ENCODE measurements around the gene TMEM92.

The TMEM92 gene

DNA sequence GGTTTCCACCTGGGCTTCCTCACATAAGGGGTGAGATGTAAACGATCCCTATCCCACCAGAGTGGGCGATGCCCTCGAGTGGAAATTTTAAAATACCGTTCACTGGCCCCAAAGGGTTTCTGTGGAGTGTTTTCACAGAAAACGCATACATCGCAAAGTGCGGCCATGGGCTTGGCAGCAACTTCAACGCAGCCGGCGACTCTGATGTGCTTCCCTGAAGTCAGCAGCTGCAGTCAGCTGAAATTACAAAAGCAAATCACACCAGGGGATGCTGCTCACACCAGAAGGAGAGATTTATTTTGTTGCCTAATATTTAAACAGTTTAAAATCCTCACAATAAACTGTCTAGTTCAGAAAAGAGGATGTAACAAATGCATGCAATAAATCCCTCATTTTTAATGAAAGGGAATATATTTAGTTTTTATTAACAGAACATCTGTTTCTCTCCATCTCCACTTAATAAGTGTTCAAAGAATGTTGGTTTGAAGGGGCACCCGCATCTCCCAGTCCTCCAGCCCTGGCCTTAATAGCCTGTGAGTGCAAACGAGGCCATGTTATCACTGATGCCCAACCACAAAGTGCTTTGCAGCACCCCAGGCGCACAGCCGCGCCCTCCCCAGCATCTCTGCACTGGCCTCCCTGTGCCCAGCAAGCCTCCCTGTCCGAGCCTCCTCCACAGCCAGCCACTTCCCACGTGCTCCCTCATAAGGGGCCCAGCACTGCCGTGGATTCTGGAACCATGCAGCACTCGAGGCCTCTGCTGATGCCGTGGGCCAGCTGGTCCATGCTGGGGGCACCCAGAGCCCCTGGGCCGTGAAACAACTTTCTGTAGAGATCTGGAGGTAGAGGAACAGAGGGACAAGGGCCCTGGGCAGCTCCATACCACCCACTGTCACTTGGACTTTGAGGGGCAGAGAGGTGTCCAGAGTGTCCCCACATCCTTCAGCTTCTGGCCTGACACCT is 54.4 kb downstream of the TMEM92 start:
- no peak for DNase-seq (ENCODE audit: low spot score)

- no peak for DNase-seq (ENCODE audit: low spot score)
These were observed 55.5 kb downstream of the TMEM92 start for GRCh38 chr17:50329716-50330115.

GRCh38 chr17:50330151-50330775 is 56.0 kb downstream of the TMEM92 start:
- no peak for DNase-seq (ENCODE audit: low spot score)

Data from GM03348 (cell line).